Measurements from ENCODE around the gene COPB2. TPM values are rescaled to one million over a fixed set of nuclear protein-coding genes. Genes with fewer than 3 reads are reported as not detected.
"Not testable (repeated sequence)": the region's sequence is repeated elsewhere in the genome, so short reads cannot be mapped to it uniquely, and the experiment has no call there.

Gene COPB2
- total and polyA plus RNA-seq, 2 of the 8 experiments (the other 6 are each of a cell fraction or from before 2014, with no cell fraction given) = 40.3 to 119 TPM

- TF ChIP-seq JUN (IDR thresholded peaks at IDR 0.05; ENCODE audit: low read depth, low read length) (no peak), TAF1 (IDR thresholded peaks at IDR 0.05; ENCODE audit: low read depth, low read length) (no peak), NANOG (IDR thresholded peaks at IDR 0.05; ENCODE audit: insufficient read depth, low read depth, low read length, poor library complexity, severe bottlenecking) (no peak)
Measured at GRCh38 chr3:139388077-139388476, 1.4 kb downstream of the COPB2 start (continued).

- CTCF ChIA-PET (ENCODE audit: partially characterized antibody); H4K91ac ChIP-seq (replicated peaks; ENCODE audit: insufficient read length, low read length); H2BK120ac ChIP-seq (replicated peaks; ENCODE audit: low read depth, low read length); H3K27ac ChIP-seq (ENCODE audit: low read depth, low read length); H3K4ac ChIP-seq (replicated peaks; ENCODE audit: insufficient read length, low read depth, low read length); H4K20me1 ChIP-seq (replicated peaks in 1 of 2; ENCODE audit: control insufficient read depth in 1 of 2, insufficient read depth in 2 of 2, low read length in 2 of 2); H3K23me2 ChIP-seq (ENCODE audit: low read depth, low read length); H2AFZ ChIP-seq (ENCODE audit: low read length); H4K5ac ChIP-seq (ENCODE audit: insufficient read length, low read depth, low read length); H2BK15ac ChIP-seq (ENCODE audit: low read length); H3K27me3 ChIP-seq (replicated peaks in 1 of 4; ENCODE audit: control insufficient read depth in 3 of 4, extremely low read depth in 1 of 4, insufficient read depth in 3 of 4, low read length in 3 of 4); H3K4me2 ChIP-seq (ENCODE audit: insufficient read depth in 1 of 2, low read depth in 2 of 2, low read length in 2 of 2); H2BK20ac ChIP-seq (ENCODE audit: low read length); H2BK12ac ChIP-seq (ENCODE audit: low read depth, low read length); DNase-seq (ENCODE audit: low read depth in 1 of 2, low spot score in 2 of 2); H3K4me1 ChIP-seq (replicated peaks in 1 of 4; ENCODE audit: control insufficient read depth in 3 of 4, insufficient read depth in 4 of 4, low read length in 3 of 4); H2BK5ac ChIP-seq (ENCODE audit: low read depth, low read length); H4K8ac ChIP-seq (ENCODE audit: extremely low read depth, insufficient read depth, low read length); H3K4me3 ChIP-seq (ENCODE audit: extremely low read depth in 1 of 4, insufficient read depth in 2 of 4, low read depth in 3 of 4, low read length in 4 of 4); H3K23ac ChIP-seq (ENCODE audit: insufficient read length); H3K14ac ChIP-seq (ENCODE audit: insufficient read length); POLR2A ChIA-PET (ENCODE audit: partially characterized antibody); FAIRE-seq; H2AK5ac ChIP-seq (ENCODE audit: low read depth, low read length); H3K79me1 ChIP-seq (ENCODE audit: low read depth, low read length); H3K56ac ChIP-seq (replicated peaks; ENCODE audit: insufficient read length, low read depth, low read length); H3K9ac ChIP-seq (replicated peaks in 1 of 4; ENCODE audit: extremely low read depth in 1 of 4, low read depth in 3 of 4, low read length in 3 of 4); H3K9me3 ChIP-seq (ENCODE audit: insufficient read depth in 2 of 2, low read depth in 1 of 2, low read length in 1 of 2); H3K18ac ChIP-seq (ENCODE audit: extremely low read depth, low read length): not testable (repeated sequence)
- H3K36me3 ChIP-seq (ENCODE audit: control insufficient read depth in 2 of 4, insufficient read depth in 4 of 4, low read length in 3 of 4) = peaks cover 6 to 52% (median 25%) of the 10 kb centered on the region in 4 experiments
- H3K79me2 ChIP-seq (ENCODE audit: control insufficient read depth in 1 of 2, insufficient read depth in 2 of 2, low read length in 2 of 2) = peaks cover under 1 to 49% of the 10 kb centered on the region in 2 experiments; a peak in 3 of 4 replicates
- WGBS, 2 experiments (ENCODE audit: extremely low coverage in 1 of 2, insufficient coverage in 1 of 2, insufficient read length in 1 of 2, insufficient replicate concordance in 2 of 2, low coverage in 1 of 2, low lambda C conversion rate in 2 of 2, missing lambda C conversion rate in 1 of 2) = 94% methylated on average over 2 of the region's 2 CpGs; no CpG with 5 or more reads in 1 of the 2 experiments
Measured at GRCh38 chr3:139382291-139382690, 7.2 kb downstream of the COPB2 start.

Data from H1 (cell line).